ENCODE measurements around the gene PACSIN2. TPM values are rescaled to one million over a fixed set of nuclear protein-coding genes. Genes with fewer than 3 reads are reported as not detected.

The PACSIN2 gene
- total RNA-seq, 3 donors from 2014 or later (not counting 1 experiment from before 2014, with no cell fraction given), result 37.1 to 48.5 (median 47.6) TPM

GRCh38 chr22:43004362-43005035, 10.4 kb downstream of the PACSIN2 start:
- Histone ChIP-seq H3K27ac (ENCODE audit: low read length) (no peak overlapping the region), H3K27me3 (ENCODE audit: control insufficient read depth, insufficient read depth, low read length) (no peaks in the 10 kb centered on the region), H3K4me1 (ENCODE audit: control insufficient read depth, insufficient read depth, low read length) (peaks cover 25% of the 10 kb centered on the region), H3K36me3 (ENCODE audit: control insufficient read depth, insufficient read depth, low read length) (no peaks in the 10 kb centered on the region), H3K9me3 (ENCODE audit: control insufficient read depth, insufficient read depth, low read length) (no peaks in the 10 kb centered on the region), H3K4me3 (ENCODE audit: low read length) (no peak overlapping the region)
- H3K9me3 Mint-ChIP-seq, result no peaks in the 10 kb centered on the region
- TF ChIP-seq CTCF (IDR thresholded peaks at IDR 0.05), result no peak
- no peak overlapping the region for H3K4me3 Mint-ChIP-seq
- no peaks in the 10 kb centered on the region for H3K36me3 Mint-ChIP-seq
- H3K27me3 Mint-ChIP-seq (ENCODE audit: low read depth in 2 of 2), result no peaks in the 10 kb centered on the region
- peak in 1 of 2 donors; percentile 26 for DNase-seq
- 28% methylated on average over 13 of the region's 13 CpGs for WGBS (ENCODE audit: insufficient coverage)
- peaks cover 59 to 63% of the 10 kb centered on the region in 2 donors for H3K4me1 Mint-ChIP-seq
- peak; percentile 44 to 83 (median 72) for ATAC-seq
- intact Hi-C loops (cut with micrococcal nuclease), result no loop called here
- H3K27ac Mint-ChIP-seq, result peak overlapping the region; percentile 7 to 64

GRCh38 chr22:43002202-43002586, 12.8 kb downstream of the PACSIN2 start:
- WGBS (ENCODE audit: insufficient coverage), result 76% methylated on average over 5 of the region's 5 CpGs
- ATAC-seq, result no peak
- intact Hi-C loops (cut with micrococcal nuclease), result no loop called here

GRCh38 chr22:43001271-43002201, 13.4 kb downstream of the PACSIN2 start:
- H3K27ac Mint-ChIP-seq, result peak overlapping the region; percentile 8 to 61
- no peaks in the 10 kb centered on the region for H3K27me3 Mint-ChIP-seq (ENCODE audit: low read depth in 2 of 2)
- WGBS (ENCODE audit: insufficient coverage), result 26% methylated on average over 3 of the region's 3 CpGs
- H3K9me3 ChIP-seq (ENCODE audit: control insufficient read depth, insufficient read depth, low read length), result no peaks in the 10 kb centered on the region
- no peaks in the 10 kb centered on the region for H3K36me3 ChIP-seq (ENCODE audit: control insufficient read depth, insufficient read depth, low read length)
- DNase-seq (peak in 1 of 2 donors; percentile 28), ATAC-seq (peak in 2 of 3 donors; percentile 29 to 51)
- H3K9me3 Mint-ChIP-seq, result no peaks in the 10 kb centered on the region
- TF ChIP-seq CTCF (IDR thresholded peaks at IDR 0.05), result no peak
- H3K27ac ChIP-seq (ENCODE audit: low read length), result no peak overlapping the region
- peaks cover 28% of the 10 kb centered on the region for H3K4me1 ChIP-seq (ENCODE audit: control insufficient read depth, insufficient read depth, low read length)
- H3K4me3 Mint-ChIP-seq, result no peak overlapping the region
- H3K4me1 Mint-ChIP-seq, result peaks cover 73 to 75% of the 10 kb centered on the region in 2 donors
- H3K36me3 Mint-ChIP-seq, result no peaks in the 10 kb centered on the region
- intact Hi-C loops (cut with micrococcal nuclease), result no loop called here
- no peaks in the 10 kb centered on the region for H3K27me3 ChIP-seq (ENCODE audit: control insufficient read depth, insufficient read depth, low read length)
- H3K4me3 ChIP-seq (ENCODE audit: low read length), result no peak overlapping the region

More at GRCh38 chr22:43002202-43002586, 12.8 kb downstream of the PACSIN2 start:
- Mint-ChIP-seq H3K27ac (peak overlapping the region in 1 of 2 donors; percentile 61), H3K4me1 (peaks cover 73 to 79% of the 10 kb centered on the region in 2 donors), H3K27me3 (ENCODE audit: low read depth in 2 of 2) (no peaks in the 10 kb centered on the region), H3K36me3 (no peaks in the 10 kb centered on the region), H3K4me3 (no peak overlapping the region), H3K9me3 (no peaks in the 10 kb centered on the region)
- H3K4me3 ChIP-seq (ENCODE audit: low read length), result no peak overlapping the region
- H3K27me3 ChIP-seq (ENCODE audit: control insufficient read depth, insufficient read depth, low read length), result no peaks in the 10 kb centered on the region
- H3K9me3 ChIP-seq (ENCODE audit: control insufficient read depth, insufficient read depth, low read length), result no peaks in the 10 kb centered on the region
- no peak overlapping the region for H3K27ac ChIP-seq (ENCODE audit: low read length)
- TF ChIP-seq CTCF (IDR thresholded peaks at IDR 0.05), result no peak
- H3K4me1 ChIP-seq (ENCODE audit: control insufficient read depth, insufficient read depth, low read length), result peaks cover 28% of the 10 kb centered on the region
- no peak for DNase-seq
- H3K36me3 ChIP-seq (ENCODE audit: control insufficient read depth, insufficient read depth, low read length), result no peaks in the 10 kb centered on the region

All from natural killer cell (primary cell).